GM12864 (cell line): Measurements from ENCODE around the gene SLC25A17.
"Not testable (repeated sequence)": the region's sequence is repeated elsewhere in the genome, so short reads cannot be mapped to it uniquely, and the experiment has no call there.

ENCODE experiments used
- DNase-seq: peaks from one replicate; pipeline ENCODE4 v3.0.0-alpha.2; 2011; ENCODE audit warnings: low read depth
- H3K4me3 ChIP-seq: 2 replicates; pipeline ENCODE4 v1.5.1; 2011; ENCODE audit warnings: mild to moderate bottlenecking, low read depth, low read length, control low read depth
- CTCF ChIP-seq: IDR thresholded peaks from 2 replicates; pipeline ENCODE4 v1.5.1; 2011; ENCODE audit warnings: low read depth, mild to moderate bottlenecking, moderate library complexity, low read length, control low read depth, inconsistent platforms; ENCODE audit errors: missing control alignments

SLC25A17 gene

DNA sequence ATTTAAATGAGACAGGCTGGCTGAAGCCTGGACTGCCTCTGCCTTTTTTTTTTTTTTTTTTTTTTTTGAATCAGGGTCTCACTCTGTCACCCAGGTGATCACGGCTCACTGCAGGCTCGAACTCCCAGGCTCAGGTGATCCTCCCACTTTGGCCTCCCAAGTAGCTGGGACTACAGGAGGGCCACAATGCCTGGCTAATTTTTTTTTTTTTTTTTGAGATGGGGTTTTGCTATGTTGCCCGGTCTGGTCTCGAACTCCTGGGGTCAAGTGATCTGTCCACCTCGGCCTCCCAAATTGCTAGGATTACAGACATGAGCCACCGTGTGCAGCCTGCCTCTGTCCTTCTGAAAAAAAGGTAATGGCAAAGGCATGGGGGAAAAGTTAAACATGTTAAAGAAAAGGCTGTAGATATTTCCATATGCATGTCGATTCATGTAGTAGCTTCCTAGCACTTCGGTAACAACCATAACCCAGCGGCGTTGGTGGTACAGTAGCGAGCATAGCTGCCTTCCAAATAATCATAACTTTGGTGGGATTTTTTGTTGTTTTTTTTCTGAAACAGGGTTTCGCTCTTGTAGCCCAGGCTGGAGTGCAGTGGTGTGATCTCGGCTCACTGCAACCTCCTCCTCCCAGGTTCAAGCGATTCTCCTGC is 91.1 kb downstream of the SLC25A17 start:
- no peak for DNase-seq
- no peak overlapping the region for H3K4me3 ChIP-seq
- no peak for TF ChIP-seq CTCF

DNA sequence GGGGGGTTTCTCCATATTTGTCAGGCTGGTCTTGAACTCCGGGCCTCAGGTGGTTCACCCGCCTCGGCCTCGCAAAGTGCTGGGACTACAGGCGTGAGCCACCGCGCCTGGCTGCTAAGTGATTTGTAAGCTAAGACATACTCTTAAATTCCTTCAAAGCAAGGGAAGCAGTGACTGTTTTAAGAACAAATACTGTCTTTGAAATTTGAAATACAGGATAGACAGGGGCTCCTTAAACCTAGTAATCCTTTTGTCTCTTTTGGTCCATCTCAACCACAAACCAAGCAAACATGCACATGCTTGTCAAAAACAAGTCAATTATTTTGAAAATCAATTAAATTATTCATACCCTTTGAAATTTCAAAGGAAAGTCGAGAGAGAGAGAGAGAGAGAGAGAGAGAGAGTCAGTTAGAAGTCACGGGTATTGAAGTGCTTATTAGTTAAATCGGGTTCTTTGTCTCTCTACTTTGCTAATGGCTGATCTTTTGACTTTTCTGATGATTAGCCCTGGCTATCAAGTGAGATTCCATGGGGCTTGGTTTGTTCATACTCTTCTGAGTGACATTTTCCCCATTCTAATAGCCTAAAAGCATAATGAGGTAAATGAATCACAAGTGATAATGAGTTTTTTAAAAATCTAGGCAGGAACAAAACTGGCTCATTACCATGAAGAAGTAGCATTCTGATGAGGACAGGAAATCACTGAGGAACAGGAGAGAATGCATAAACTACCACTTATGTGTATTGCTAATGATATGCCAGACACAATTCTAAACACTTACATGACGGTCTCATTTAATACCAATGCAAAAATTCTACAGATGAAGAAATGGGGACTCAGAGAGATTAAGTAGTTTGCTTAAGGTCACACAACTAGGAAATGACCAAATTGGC is 91.8 kb downstream of the SLC25A17 start:
- no peak for TF ChIP-seq CTCF
- H3K4me3 ChIP-seq: no peak overlapping the region
- DNase-seq: no peak

DNA sequence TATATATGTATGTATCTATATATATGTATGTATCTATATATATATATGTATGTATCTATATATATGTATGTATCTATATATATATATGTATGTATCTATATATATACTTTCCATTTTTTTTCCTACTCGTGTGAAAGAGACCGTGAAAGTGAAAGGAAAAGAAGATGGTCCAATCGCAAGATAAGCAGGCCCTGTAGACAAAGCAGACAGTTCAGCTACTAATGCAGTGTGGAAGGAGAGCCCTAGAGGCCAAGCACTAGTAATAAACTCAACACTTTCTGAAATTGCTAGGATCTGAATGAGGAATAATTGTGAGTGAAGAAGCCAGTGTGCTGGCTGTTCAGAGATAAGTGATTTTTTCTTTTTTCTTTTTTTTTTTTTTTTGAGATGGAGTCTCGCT is 92.6 kb downstream of the SLC25A17 start:
- H3K4me3 ChIP-seq: no peak overlapping the region
- TF ChIP-seq CTCF: peak; percentile 15
- DNase-seq: no peak

DNA sequence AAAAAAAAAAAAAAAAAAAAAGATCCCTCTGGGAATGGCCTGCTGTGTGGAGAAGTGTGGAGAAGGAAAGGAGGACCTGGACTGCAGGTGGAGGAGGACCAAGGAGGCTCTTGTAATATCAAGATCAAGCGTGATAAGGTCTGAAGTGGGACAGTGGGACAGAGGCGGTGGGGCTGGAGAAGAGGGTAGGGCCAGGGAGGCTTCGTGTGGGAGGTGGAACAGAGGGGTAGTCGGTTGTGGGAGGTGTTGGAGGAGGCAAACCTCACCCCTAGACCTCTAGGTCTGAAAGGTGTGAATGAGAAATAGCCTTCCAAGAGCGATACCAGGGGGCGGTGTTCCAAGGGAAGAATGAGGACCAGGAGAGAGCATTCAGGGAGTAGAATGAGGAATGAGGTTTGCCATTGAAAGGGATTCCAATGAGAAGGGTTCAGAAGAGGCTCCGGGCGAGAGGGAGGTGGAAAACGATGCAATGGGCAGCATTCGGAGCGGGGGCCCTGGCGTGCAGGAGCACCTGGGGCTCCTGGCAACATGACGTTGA is 95.7 kb downstream of the SLC25A17 start:
- TF ChIP-seq CTCF: no peak
- no peak for DNase-seq

GRCh38 chr22:40721266-40721665 is 97.9 kb downstream of the SLC25A17 start:
- H3K4me3 ChIP-seq: no peak overlapping the region
- DNase-seq: no peak
- no peak for TF ChIP-seq CTCF

More for the DNA sequence above, 95.7 kb downstream of the SLC25A17 start:
- H3K4me3 ChIP-seq: no peak overlapping the region

- TF ChIP-seq CTCF: no peak
- H3K4me3 ChIP-seq: no peak overlapping the region
- DNase-seq: no peak
Measured at GRCh38 chr22:40720538-40721256, 98.4 kb downstream of the SLC25A17 start.

DNA sequence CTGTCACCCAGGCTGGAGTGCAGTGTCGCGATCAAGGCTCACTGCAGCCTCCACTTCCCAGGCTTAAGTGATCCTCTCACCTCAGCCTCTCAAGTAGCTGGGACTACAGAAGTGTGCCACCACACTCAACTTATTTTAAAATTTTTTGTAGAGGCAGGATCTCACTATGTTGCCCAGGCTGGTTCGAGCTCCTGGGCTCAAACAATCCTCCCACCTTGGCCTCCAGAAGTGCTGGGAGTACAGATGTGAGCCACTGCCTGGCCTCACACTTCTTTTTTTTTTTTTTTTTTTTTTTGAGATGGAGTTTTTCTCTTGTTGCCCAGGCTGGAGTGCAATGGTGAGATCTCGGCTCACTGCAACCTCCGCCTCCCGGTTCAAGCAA is 99.0 kb downstream of the SLC25A17 start:
- not testable (repeated sequence) for DNase-seq, H3K4me3 ChIP-seq
